NCI-H1092 treated with DMSO at 0.1 percent for 48 hours (cell line): ENCODE measurements around the gene FBLN7.
"Not testable (repeated sequence)": the region's sequence is repeated elsewhere in the genome, so short reads cannot be mapped to it uniquely, and the experiment has no call there.

Experiments used
- DNase-seq: peaks from one replicate; lab custom pipeline; 2025; lab: John Stamatoyannopoulos, UW

FBLN7 gene, protein sequence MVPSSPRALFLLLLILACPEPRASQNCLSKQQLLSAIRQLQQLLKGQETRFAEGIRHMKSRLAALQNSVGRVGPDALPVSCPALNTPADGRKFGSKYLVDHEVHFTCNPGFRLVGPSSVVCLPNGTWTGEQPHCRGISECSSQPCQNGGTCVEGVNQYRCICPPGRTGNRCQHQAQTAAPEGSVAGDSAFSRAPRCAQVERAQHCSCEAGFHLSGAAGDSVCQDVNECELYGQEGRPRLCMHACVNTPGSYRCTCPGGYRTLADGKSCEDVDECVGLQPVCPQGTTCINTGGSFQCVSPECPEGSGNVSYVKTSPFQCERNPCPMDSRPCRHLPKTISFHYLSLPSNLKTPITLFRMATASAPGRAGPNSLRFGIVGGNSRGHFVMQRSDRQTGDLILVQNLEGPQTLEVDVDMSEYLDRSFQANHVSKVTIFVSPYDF

DNA sequence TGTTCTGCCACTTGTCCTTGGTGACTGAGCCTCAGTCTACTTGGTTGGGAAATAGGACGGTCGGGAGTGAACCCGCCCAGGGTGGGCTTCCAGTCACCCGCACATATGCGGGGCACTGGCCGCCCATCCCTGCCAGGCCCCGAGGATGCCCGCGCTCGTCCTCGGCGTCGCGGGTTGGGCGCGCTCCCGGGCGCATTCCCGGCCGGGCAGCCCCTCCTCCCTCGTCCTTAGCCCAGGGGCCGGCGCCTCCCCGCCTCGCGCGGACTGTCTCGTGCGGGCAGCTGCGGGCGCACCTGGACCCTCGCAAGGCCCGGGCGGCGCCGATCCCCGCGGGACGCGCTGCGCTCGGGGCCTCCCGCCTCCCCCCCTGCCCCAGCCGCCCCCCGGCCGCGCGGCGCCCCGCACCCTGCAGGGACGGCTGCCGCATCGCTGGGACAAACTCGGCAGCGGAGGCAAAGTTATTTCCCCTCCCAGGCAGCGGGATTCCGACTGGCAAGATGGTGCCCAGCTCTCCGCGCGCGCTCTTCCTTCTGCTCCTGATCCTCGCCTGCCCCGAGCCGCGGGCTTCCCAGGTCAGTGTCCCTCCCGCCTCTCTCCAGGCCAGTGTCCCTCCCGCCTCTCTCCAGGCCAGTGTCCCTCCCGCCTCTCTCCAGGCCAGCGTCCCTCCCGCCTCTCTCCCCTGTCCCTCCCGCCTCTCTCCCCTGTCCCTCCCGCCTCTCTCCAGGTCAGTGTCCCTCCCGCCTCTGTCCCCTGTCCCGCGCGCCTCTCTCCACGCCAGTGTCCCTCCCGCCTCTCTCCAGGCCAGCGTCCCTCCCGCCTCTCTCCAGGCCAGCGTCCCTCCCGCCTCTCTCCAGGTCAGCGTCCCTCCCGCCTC is at the start of gene FBLN7:
TSS of gene FBLN7 (plus strand) at position 227 of the 874 bp plus-strand sequence. CDS start at position 498, 271 bp downstream.
- DNase-seq, result no peak

DNA sequence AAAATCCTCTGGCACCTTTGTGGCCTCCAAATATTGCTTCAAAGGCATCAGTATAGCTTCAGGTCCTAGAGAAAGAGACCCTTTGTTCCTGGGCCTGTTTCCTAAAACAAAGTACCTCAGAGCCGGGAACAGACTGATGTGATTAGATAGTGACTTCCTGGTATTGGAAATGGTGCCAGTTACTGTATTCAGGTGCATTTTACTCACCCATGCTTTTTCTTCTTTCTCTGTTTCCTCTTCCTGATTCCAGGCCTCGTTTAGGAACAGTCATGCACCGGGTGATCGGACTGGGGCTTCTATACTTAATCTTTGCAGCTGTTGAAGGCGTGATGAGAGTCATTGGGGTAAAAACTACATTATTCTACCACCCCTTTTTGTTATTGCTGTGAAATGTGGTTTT is 48.8 kb upstream of the FBLN7 start:
- no peak for DNase-seq

DNA sequence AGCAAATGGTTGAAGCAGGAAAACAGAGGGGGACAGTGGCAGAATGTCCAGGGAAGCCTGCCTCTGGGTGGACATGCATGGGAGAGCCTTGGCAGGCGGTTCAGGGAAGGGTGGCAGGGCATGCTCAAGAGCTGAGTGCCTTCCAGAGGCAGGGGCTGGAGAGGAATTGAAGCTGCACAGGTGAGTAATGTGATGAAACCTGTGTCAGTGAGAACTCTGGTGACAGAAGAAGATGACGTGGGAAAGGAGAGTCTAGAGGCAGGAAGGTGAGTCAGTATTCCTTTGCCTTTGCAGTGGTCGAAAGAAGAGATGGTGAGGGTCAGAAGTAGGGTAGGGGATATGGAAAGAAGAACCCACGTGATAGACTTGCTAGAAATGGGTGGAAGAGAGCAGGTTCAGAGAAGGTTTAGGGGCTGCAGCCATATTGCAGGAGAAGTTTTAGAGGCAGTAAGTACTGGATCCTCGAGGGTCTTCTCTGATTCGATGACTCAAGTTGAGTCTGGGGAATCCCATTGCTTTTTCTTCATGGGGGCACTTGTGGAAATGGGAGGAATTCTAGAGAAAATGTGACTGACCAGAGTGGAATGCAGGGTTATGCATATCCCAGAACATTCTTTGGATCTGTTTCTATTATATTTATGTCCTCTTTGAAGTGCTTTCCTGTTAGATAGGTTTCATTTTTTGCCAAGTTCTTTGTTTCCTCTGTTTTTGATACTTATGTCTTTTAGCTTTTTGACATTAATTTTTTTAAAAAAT is 45.7 kb upstream of the FBLN7 start:
- DNase-seq, result no peak

DNA sequence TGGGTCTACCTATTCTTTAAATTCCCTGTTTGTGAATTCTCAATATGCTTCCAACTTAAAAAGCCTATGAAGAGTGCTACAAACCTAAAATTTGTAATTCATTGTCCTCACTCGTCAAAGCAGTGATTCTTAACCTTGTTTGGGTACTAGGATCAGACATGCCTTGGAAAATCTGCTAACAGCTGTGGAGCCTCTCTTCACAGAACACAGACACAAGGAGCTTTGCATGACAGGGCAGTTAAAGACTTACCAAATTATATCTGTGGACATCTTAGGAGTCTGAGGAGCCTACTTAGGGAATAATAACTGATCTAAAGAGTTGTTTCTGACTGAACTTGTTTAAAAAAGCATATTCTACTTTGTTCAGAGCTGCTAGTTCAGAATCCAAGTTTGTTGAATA is 45.0 kb upstream of the FBLN7 start:
- no peak for DNase-seq

DNA sequence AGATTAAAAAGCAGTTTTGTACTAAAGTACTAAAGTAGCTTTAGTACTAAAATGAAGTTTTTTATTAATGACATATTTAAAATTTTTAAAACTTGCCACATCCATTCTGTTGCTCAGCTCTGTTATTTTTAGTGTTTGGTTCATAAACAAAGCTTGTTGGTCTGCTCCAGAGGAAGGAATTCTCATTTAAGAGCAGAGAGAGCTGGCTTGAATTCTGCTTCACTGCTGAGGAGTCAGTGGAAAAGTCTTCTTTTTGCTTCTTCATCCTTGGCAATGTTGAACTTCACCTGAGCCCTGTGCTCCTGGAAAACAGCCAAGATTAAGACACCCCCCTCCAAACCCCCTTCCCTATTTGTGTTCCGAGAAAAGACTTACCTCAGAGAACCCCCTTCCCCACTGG is 42.5 kb upstream of the FBLN7 start:
- no peak for DNase-seq

DNA sequence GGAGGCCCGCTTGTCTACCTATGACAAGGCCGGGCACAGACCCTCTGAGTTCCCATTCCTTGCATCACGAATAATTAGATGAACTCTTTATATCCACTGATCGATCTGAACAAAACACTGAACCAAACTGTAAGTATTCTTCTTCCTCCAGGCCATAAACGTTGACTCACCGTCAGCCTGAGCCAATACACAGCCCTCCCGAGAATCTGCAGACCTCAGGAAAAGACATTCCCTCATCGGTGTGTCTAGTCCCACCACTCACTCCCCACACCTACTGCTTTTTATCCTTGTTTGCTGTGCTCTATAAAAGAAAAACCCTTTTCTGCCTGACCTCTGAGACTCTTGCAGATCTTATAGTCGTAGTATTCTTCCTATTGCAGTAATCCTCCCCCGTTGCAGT is 42.1 kb upstream of the FBLN7 start:
- DNase-seq, result no peak

DNA sequence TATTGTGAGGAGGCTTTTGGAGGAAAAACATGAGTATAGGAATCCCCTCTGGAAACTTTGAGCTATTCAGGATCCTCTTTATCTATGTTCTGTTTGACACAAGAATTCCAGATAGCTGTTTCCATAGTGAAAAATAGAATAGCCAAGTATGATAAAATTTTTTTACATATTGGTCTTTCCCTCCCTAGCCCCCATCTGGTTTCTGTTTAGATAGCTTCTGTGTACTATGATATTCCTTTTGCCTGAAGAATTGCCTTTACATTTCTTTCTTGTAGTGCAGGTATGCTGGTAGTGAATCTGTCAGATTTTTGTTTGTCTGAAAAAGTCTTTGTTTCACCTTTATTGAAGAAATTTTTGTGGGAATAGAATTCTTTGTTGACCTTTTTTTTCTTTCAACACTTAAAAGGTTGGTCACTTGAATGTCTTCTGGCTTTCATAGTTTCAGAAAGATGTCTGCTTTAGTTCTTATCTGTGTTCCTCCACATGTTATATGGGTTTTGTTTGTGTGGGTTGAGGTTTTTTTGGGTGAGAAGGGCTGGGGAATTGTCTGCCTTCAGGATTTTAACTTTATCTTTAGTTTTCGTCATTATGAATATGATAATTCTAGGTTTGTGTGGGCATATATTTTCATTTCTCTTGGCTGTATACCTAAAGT is 29.9 kb upstream of the FBLN7 start:
- no peak for DNase-seq

DNA sequence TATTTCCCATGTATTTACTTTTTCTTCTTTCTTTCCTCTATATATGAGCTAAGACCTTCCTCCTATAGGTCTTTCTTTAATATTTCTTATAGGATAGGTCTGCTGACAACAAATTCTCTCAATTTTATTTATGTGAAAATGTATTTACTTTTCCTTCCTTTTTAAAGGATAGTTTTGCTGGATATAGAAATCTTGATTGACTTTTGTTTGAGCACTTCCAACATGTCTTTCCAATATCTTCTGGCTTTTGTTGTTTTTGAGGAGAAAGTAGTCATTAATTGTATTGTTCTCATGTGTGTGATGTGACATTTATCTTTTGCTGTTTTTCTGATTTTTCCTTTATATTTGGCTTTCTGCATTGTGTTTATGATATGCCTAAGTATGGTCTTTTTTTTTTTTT is 28.9 kb upstream of the FBLN7 start:
- DNase-seq, result no peak

DNA sequence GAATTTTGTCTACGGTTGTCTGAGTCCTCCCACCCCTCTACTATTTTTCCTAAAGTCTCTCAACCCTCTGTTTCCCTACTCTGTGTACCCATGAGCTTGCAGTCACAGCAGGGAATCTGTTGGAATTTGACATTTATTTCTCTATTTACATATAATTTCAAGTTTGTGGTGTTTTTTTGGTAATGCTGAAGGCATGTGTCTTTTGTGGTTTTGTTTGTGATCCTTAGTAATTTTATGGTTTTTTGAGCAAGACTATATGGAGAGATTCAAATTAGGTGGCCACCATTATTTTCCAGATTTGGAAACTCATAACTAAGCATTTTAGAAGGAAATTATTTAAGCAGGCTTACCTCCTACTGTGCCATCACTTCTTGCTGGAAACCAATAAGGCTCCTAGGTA is 27.2 kb upstream of the FBLN7 start:
- DNase-seq, result no peak

DNA sequence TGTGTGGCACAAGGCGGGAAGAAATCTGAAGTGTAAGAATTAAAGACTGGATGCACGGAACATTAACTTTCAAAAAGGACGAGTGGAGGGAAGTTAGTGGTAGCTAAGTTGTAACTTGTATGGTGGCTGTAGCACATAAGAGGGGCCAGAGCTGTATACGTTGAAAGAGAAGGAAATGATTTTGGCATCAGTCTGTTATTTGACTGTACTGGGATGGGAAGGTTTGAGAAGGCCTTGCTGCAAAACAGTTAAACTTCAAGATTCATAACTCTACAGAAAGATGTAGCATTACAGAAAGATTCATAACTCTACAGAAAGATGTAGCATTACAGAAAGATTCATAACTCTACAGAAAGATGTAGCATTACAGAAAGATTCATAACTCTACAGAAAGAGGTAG is 24.8 kb upstream of the FBLN7 start:
- not testable (repeated sequence) for DNase-seq

DNA sequence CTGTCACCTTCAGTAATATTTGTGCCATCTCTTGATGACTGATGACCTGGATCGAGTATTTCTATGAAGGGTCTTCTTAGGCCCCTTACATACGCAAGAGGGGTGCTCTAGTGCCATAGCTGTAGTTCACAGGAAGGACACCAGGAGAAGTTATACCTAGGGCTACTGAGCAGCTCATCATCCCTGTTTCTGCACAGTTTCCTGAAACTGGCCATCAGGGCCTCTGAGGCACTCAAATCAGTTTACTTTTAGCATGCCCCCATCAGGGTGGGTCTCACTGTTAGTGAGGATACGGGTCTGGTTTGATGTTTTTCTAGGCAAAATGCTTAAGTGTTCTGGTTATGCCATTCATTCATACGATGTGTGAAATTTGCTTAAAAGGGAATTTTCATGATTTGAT is 20.0 kb upstream of the FBLN7 start:
- no peak for DNase-seq

DNA sequence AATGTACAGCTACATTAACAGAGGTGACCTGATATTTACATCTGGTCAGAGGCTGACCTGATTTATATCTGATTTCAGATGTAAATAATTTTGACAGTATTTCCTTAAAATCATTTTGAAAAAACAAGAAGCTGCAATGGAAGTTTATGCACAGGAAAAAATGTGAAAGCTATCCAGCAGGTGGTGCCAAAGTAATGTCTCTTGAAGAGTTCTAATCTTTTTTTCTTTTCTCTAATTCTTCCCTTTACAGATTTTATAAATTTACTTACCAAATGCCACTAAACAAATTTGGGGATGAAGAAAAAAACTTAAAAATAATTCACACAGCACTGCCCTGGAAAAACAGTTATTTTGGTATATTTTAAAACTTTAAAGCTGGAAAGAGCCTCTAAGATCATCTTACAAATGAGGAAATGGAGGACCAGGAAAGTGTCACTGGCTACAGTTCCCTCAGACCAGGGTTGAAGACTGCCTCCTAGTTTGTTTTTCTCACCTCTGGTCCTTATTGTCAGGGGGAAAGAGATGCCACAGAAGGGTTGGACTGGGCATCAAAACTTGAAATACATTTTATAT is 16.4 kb upstream of the FBLN7 start:
- DNase-seq, result peak; percentile 7

DNA sequence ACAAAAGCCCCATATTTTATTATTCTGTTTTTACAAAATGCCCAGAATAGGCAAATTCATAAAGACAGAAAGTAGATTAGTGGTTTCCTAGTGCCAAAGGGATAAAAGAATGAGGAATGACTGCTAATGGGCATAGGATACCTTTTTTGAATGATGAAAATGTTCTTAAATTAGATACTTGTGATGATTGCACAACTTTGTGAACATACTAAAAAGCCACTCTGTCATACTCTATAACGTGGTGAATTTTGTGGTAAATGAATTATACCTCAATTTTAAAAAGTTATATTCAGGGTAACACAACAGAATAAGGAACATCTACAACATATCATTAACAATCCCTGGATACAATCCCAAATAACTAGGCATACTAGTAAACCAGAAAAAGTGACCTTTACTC is 9.1 kb upstream of the FBLN7 start:
- no peak for DNase-seq

DNA sequence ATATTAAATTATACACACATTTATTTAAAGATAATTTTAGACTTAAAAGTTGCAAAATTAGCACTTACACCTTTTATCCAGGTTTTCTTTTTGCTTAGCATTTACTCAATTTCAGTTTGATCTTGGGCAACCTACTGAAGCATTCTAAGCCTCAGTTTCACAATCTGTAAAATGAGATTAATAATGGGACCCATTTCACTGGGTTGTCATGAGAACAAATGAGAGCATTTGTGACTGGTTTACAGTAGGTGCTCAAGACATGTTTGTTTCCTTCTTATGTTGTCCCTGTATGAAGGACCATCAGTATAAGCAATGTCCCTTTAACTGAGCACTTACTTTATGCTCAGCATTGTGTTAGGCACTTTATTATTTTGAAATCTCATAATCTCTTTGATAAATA is 4.8 kb upstream of the FBLN7 start:
- DNase-seq, result no peak

DNA sequence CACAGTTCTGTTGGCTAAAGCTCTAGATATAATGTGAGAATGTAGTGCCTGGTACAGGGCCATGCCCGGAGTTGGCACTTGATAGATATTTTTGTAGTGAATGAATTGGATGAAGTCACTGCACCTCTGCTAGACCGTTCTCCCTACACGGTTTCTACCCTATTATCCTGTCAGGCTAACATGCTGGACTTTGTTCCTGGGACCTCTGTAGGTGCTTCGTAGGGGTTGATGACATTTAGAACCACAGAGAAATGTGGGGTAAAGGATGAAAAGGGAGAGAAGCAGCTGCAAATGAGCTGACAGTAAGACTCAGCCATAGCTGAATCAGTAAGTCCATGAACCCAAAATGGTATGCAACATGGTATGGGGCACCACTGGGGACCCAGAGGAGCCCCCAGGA is 4.1 kb upstream of the FBLN7 start:
- no peak for DNase-seq

DNA sequence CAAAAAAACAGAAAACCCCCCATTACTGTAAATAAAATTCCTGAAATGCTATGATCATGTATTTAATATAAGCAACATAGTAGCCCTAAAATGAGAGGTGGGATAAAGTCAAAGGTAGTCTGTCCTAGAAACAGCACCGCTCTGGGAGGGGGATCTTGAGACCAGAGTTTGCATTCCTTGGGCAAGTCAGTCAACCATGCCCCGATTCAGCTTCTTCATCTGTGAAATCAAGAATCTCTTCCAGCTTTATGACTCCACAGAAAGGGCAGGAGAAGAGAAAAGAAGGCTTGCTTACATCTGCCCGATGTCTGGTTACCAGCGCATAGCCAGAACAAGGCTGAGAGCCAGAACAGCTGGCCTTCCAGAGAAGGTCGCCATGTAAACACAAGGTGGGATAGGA is 2.1 kb upstream of the FBLN7 start:
- no peak for DNase-seq

DNA sequence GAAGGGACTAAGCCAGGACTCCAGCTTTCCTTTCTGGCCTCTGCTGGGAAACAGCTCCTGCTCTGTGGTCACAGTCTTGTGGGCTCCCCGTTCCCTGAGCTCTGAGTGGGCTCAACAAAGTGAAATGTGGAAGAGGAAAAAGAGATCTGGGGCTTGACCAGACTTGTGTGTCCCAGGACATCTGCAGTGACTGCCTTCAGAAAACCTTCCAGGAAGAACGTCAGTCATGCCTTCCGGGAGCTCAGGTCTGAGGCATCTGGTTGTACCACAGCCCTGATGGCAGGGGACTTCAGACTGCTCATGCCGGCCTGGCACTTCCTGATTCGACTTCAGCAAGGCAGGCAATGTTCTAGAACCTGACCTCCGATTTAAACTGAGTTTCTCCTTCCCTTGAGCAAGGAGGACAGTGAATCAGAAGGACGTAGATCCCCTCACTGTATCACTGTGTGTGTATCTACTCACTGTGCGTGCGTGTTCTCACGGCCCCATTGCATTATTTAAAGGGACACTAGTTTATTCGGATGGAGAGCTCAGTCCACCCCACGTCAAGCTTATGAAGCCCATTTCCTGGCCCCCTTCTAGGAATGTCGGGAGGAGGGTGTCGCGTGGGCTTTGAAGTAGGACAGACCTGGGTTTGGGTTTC is 548 bp upstream of the FBLN7 start:
- DNase-seq, result no peak

DNA sequence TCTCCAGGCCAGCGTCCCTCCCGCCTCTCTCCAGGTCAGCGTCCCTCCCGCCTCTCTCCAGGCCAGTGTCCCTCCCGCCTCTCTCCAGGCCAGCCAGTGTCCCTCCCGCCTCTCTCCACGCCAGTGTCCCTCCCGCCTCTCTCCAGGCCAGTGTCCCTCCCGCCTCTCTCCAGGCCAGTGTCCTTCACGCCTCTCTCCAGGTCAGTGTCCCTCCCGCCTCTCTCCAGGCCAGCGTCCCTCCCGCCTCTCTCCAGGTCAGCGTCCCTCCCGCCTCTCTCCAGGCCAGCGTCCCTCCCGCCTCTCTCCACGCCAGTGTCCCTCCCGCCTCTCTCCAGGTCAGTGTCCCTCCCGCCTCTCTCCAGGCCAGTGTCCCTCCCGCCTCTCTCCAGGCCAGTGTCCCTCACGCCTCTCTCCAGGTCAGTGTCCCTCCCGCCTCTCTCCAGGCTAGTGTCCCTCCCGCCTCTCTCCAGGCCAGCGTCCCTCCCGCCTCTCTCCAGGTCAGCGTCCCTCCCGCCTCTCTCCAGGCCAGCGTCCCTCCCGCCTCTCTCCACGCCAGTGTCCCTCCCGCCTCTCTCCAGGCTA is 939 bp downstream of the FBLN7 start:
- not testable (repeated sequence) for DNase-seq

DNA sequence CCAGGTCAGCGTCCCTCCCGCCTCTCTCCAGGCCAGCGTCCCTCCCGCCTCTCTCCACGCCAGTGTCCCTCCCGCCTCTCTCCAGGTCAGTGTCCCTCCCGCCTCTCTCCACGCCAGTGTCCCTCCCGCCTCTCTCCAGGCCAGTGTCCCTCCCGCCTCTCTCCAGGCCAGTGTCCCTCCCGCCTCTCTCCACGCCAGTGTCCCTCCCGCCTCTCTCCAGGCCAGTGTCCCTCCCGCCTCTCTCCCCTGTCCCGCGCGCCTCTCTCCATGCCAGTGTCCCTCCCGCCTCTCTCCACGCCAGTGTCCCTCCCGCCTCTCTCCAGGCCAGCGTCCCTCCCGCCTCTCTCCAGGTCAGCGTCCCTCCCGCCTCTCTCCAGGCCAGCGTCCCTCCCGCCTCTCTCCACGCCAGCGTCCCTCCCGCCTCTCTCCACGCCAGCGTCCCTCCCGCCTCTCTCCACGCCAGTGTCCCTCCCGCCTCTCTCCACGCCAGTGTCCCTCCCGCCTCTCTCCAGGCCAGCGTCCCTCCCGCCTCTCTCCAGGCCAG is 1.5 kb downstream of the FBLN7 start:
- DNase-seq, result not testable (repeated sequence)

DNA sequence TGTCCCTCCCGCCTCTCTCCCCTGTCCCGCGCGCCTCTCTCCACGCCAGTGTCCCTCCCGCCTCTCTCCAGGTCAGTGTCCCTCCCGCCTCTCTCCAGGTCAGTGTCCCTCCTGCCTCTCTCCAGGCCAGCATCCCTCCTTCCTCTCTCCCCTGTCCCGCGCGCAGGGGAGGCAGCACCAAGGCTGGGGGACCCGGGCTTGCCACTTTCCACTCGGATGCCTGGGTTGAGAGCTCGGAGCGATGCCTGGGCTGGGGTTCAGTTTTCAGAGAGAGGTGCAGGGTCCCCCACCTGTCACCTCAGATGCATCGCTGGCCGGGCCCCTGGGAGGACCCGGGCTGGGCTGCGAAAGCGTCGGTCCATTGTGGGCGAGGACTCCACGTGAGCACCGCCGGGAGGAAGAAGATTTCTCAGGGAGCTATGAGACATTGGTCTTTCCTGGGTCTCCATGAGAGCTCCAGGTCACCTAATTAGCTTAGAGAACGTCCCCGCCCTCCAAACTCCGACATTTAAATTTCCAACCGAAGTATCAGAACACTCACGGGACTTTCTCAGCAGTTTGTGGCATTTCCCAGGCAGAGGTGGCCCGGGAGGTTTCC is 2.1 kb downstream of the FBLN7 start:
- no peak for DNase-seq
